CD14-positive monocyte (primary cell): Measurements from ENCODE around the gene KRTAP10-5. TPM values are rescaled to one million over a fixed set of nuclear protein-coding genes. Genes with fewer than 3 reads are reported as not detected.
A peak's percentile ranks its signal among the peaks of the same experiment; 100 is the strongest.

Experiments used
- DNase-seq, 3 donors: peaks; one replicate each; pipeline ENCODE4 v3.0.0-alpha.2; 2011 to 2022
- H2AFZ ChIP-seq: 2 replicates; pipeline ENCODE4 v1.6.0; 2012; ENCODE audit warnings: mild to moderate bottlenecking, low read depth, low read length, inconsistent platforms; ENCODE audit not compliant: insufficient read depth, poor library complexity, severe bottlenecking
- H3K27ac ChIP-seq, 2 donors: 1 replicate in 1 of 2; 2 replicates in 1 of 2; pipeline ENCODE4 v1.5.1; 2012 to 2013; ENCODE audit warnings: low read length in 2 of 2, control low read depth in 1 of 2, inconsistent platforms in 1 of 2, low read depth in 1 of 2, mild to moderate bottlenecking in 1 of 2
- H3K27me3 ChIP-seq, 2 donors: one replicate each; pipeline versions ENCODE4 v1.6.0 to v1.6.1; 2011 to 2013; ENCODE audit warnings: low read length in 2 of 2; ENCODE audit not compliant: control insufficient read depth in 2 of 2, insufficient read depth in 2 of 2
- H3K36me3 ChIP-seq, 2 donors: replicated peaks in 1 of 2; 1 replicate in 1 of 2; 2 replicates in 1 of 2; pipeline versions ENCODE4 v1.5.1 to v1.6.1; 2012 to 2013; ENCODE audit warnings: low read length in 2 of 2, control low read depth in 1 of 2, inconsistent platforms in 1 of 2, mild to moderate bottlenecking in 1 of 2; ENCODE audit not compliant: insufficient read depth in 2 of 2, control insufficient read depth in 1 of 2
- H3K4me1 ChIP-seq, 2 donors: 1 replicate in 1 of 2; 2 replicates in 1 of 2; pipeline versions ENCODE4 v1.5.1 to v1.6.1; 2012 to 2013; ENCODE audit warnings: low read length in 2 of 2, control low read depth in 1 of 2, inconsistent platforms in 1 of 2, mild to moderate bottlenecking in 1 of 2, moderate library complexity in 1 of 2; ENCODE audit not compliant: insufficient read depth in 2 of 2, control insufficient read depth in 1 of 2
- H3K4me2 ChIP-seq: replicated peaks from 2 replicates; pipeline ENCODE3; 2012; ENCODE audit warnings: low read length, moderate library complexity, mild to moderate bottlenecking; ENCODE audit not compliant: poor library complexity, severe bottlenecking; ENCODE audit errors: extremely low read depth
- H3K4me3 ChIP-seq, 3 experiments: fragments of 200-600 bp in 1 of 3; sonication (generic) in 1 of 3; replicated peaks in 1 of 3; 1 replicate in 2 of 3; 2 replicates in 1 of 3; pipeline ENCODE4 v1.5.1; 2011 to 2013; ENCODE audit warnings: low read length in 3 of 3, mild to moderate bottlenecking in 3 of 3, control low read depth in 2 of 3, low read depth in 2 of 3, inconsistent platforms in 1 of 3, moderate library complexity in 1 of 3
- H3K79me2 ChIP-seq: 2 replicates; pipeline ENCODE4 v1.6.0; 2012; ENCODE audit warnings: mild to moderate bottlenecking, control low read depth, inconsistent platforms, low read length, moderate library complexity; ENCODE audit not compliant: insufficient read depth
- H3K9ac ChIP-seq: 2 replicates; pipeline ENCODE4 v1.6.0; 2017; ENCODE audit warnings: low read length, mild to moderate bottlenecking; ENCODE audit not compliant: insufficient read depth, poor library complexity, severe bottlenecking
- H3K9me3 ChIP-seq, 2 donors: replicated peaks in 1 of 2; 1 replicate in 1 of 2; 2 replicates in 1 of 2; pipeline versions ENCODE4 v1.5.1 to v1.6.1; 2012 to 2013; ENCODE audit warnings: low read length in 2 of 2, control low read depth in 1 of 2; ENCODE audit not compliant: control insufficient read depth in 1 of 2, insufficient read depth in 1 of 2
- H4K20me1 ChIP-seq: 2 replicates; pipeline ENCODE4 v1.6.0; 2012; ENCODE audit warnings: mild to moderate bottlenecking, low read length, control low read depth, moderate library complexity; ENCODE audit not compliant: insufficient read depth
- H3K27ac Mint-ChIP-seq, 7 donors: one replicate each; pipeline ENCODE4 v1.8.0; 2020; ENCODE audit warnings: mild to moderate bottlenecking in 7 of 7, mixed read lengths in 7 of 7, moderate library complexity in 6 of 7, inconsistent platforms in 2 of 7
- H3K27me3 Mint-ChIP-seq, 3 donors: one replicate each; pipeline ENCODE4 v1.8.0; 2021 to 2022; ENCODE audit warnings: low read depth in 3 of 3, mild to moderate bottlenecking in 3 of 3, mixed read lengths in 3 of 3, moderate library complexity in 3 of 3, inconsistent platforms in 1 of 3
- H3K36me3 Mint-ChIP-seq, 2 donors: one replicate each; pipeline ENCODE4 v1.8.0; 2020; ENCODE audit warnings: mixed read lengths in 2 of 2, inconsistent platforms in 1 of 2, mild to moderate bottlenecking in 1 of 2
- H3K4me1 Mint-ChIP-seq: one replicate; pipeline ENCODE4 v1.8.0; 2020; ENCODE audit warnings: mild to moderate bottlenecking, mixed read lengths
- H3K4me3 Mint-ChIP-seq, 2 donors: one replicate each; pipeline ENCODE4 v1.8.0; 2020; ENCODE audit warnings: mild to moderate bottlenecking in 2 of 2, mixed read lengths in 2 of 2, moderate library complexity in 1 of 2
- H3K9me3 Mint-ChIP-seq, 7 donors: one replicate each; pipeline ENCODE4 v1.8.0; 2020 to 2022; ENCODE audit warnings: mixed read lengths in 7 of 7, mild to moderate bottlenecking in 6 of 7, moderate library complexity in 6 of 7, inconsistent platforms in 2 of 7
- WGBS: methylation state at CpG from one replicate; pipeline ENCODE4 v1.1.5; 2013; ENCODE audit warnings: missing lambda C conversion rate; ENCODE audit not compliant: insufficient coverage; 5-methylcytosine and 5-hydroxymethylcytosine counted together
- intact Hi-C, 2 donors: fragments of 100-400 bp; cut with micrococcal nuclease; formaldehyde crosslinking; loops; one replicate each; pipeline versions ENCODE4 v1.15.0 to v1.15.1; 2023
- polyA plus RNA-seq, 3 donors: library from polyadenylated mRNA; depleted of rRNA in 1 of 3; unstranded in 2 of 3; stranded (reverse) in 1 of 3; fragments of 300-500 nt in 2 of 3; fragments of >200 nt in 1 of 3; fragmentation: Illumina TruSeq in 2 of 3; gene quantifications; 1 replicate in 2 of 3; 2 replicates in 1 of 3; pipeline ENCODE4 v1.2.3, GENCODE V29; 2012 to 2021
- TF ChIP-seq, protein P1 (sequence below): fragments of 200-600 bp; IDR thresholded peaks from one replicate; pipeline ENCODE4 v1.8.0; 2022; ENCODE audit warnings: antibody characterized with exemption, mild to moderate bottlenecking

Gene KRTAP10-5
- polyA plus RNA-seq, 3 donors, result not detected

- Histone ChIP-seq H3K79me2 (no peaks in the 10 kb centered on the region), H3K36me3 (no peaks in the 10 kb centered on the region), H3K4me3 (no peak overlapping the region), H2AFZ (no peak overlapping the region), H3K9ac (no peak overlapping the region), H3K9me3 (peaks cover 0 to 15% of the 10 kb centered on the region in 2 donors), H3K4me1 (peaks cover 0 to 4% of the 10 kb centered on the region in 2 donors), H3K27me3 (no peaks in the 10 kb centered on the region), H4K20me1 (no peaks in the 10 kb centered on the region), H3K4me2 (no peak overlapping the region), H3K27ac (no peak overlapping the region)
- 90% methylated on average over 25 of the region's 27 CpGs for WGBS
- no peak for DNase-seq
- TF ChIP-seq, protein P1, sequence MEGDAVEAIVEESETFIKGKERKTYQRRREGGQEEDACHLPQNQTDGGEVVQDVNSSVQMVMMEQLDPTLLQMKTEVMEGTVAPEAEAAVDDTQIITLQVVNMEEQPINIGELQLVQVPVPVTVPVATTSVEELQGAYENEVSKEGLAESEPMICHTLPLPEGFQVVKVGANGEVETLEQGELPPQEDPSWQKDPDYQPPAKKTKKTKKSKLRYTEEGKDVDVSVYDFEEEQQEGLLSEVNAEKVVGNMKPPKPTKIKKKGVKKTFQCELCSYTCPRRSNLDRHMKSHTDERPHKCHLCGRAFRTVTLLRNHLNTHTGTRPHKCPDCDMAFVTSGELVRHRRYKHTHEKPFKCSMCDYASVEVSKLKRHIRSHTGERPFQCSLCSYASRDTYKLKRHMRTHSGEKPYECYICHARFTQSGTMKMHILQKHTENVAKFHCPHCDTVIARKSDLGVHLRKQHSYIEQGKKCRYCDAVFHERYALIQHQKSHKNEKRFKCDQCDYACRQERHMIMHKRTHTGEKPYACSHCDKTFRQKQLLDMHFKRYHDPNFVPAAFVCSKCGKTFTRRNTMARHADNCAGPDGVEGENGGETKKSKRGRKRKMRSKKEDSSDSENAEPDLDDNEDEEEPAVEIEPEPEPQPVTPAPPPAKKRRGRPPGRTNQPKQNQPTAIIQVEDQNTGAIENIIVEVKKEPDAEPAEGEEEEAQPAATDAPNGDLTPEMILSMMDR, result no peak
- Mint-ChIP-seq H3K9me3 (peaks cover 3 to 20% (median 12%) of the 10 kb centered on the region in 7 donors), H3K4me3 (no peak overlapping the region), H3K27me3 (peaks cover 6 to 7% (median 7%) of the 10 kb centered on the region in 3 donors), H3K4me1 (peaks cover 11% of the 10 kb centered on the region), H3K27ac (peak overlapping the region in 2 of 7 donors; percentile 41 to 48), H3K36me3 (no peaks in the 10 kb centered on the region)
- intact Hi-C loops, result no loop called here
These were observed 11.5 kb downstream of the KRTAP10-5 start for GRCh38 chr21:44568667-44569556.

- Histone ChIP-seq H4K20me1 (no peaks in the 10 kb centered on the region), H3K4me2 (no peak overlapping the region), H3K9me3 (peaks cover 0 to 15% of the 10 kb centered on the region in 2 donors), H3K36me3 (no peaks in the 10 kb centered on the region), H3K4me1 (peaks cover 0 to 4% of the 10 kb centered on the region in 2 donors), H2AFZ (no peak overlapping the region), H3K79me2 (no peaks in the 10 kb centered on the region), H3K27ac (no peak overlapping the region), H3K9ac (no peak overlapping the region), H3K27me3 (no peaks in the 10 kb centered on the region), H3K4me3 (no peak overlapping the region)
- Mint-ChIP-seq H3K4me3 (no peak overlapping the region), H3K27ac (peak overlapping the region in 2 of 7 donors; percentile 41 to 45), H3K27me3 (peaks cover 5 to 6% (median 5%) of the 10 kb centered on the region in 3 donors), H3K9me3 (peaks cover 3 to 20% (median 12%) of the 10 kb centered on the region in 7 donors), H3K36me3 (no peaks in the 10 kb centered on the region), H3K4me1 (peaks cover 11% of the 10 kb centered on the region)
- WGBS, result 83% methylated on average over 12 of the region's 12 CpGs
- DNase-seq, result no peak
- intact Hi-C loops, result no loop called here
- TF ChIP-seq, protein P1, result no peak
These were observed 12.1 kb downstream of the KRTAP10-5 start for GRCh38 chr21:44568261-44568660.
